RWPE1 (cell line): ENCODE measurements around the gene WDFY1.

Experiments used
- CTCF ChIA-PET: fragments of 350-600 bp; sonication (Branson Sonifier 250); formaldehyde crosslinking; extraction: SDS; loops from one replicate; lab custom pipeline; 2021; lab: Yijun Ruan, JAX
- POLR2A ChIA-PET: fragments of 400-600 bp; formaldehyde crosslinking; extraction: SDS; loops from one replicate; lab custom pipeline; 2020; ENCODE audit warnings: antibody characterized with exemption; ENCODE audit not compliant: low non-redundant PET; lab: Yijun Ruan, JAX
- DNase-seq: peaks from one replicate; pipeline ENCODE4 v3.0.0; 2012; ENCODE audit warnings: low spot score
- H3K27ac ChIP-seq: fragments of 450-650 bp; 2 replicates; pipeline ENCODE4 v1.5.1; 2017
- TF ChIP-seq, protein P1 (sequence below): fragments of 450-650 bp; conservative IDR thresholded peaks from 2 replicates; pipeline ENCODE4 v1.5.1; 2017; ENCODE audit warnings: low read depth, mild to moderate bottlenecking

The WDFY1 gene

DNA sequence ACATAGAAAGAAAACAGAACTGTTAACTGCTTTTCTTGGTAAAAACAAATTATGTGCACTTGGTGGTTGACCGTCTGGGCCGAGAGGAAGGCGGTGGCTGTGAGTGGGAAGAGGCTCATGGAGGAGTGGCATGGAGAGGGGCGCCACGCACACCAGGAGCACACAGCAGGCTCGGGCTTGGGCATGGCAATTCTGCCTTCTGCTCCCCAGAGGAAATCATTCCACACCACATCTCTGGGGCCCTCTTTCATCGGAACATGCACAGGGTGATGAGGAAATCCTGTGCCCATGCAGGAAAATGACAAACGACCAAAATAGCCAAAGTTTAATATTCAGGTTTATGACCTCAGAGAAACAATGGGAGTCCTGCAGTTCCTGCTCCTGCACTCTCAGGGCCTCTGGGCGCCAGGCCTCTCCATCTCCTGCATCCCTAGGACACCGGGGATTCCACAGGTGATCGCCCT, 26.4 kb downstream of the WDFY1 start:
- TF ChIP-seq, protein P1, sequence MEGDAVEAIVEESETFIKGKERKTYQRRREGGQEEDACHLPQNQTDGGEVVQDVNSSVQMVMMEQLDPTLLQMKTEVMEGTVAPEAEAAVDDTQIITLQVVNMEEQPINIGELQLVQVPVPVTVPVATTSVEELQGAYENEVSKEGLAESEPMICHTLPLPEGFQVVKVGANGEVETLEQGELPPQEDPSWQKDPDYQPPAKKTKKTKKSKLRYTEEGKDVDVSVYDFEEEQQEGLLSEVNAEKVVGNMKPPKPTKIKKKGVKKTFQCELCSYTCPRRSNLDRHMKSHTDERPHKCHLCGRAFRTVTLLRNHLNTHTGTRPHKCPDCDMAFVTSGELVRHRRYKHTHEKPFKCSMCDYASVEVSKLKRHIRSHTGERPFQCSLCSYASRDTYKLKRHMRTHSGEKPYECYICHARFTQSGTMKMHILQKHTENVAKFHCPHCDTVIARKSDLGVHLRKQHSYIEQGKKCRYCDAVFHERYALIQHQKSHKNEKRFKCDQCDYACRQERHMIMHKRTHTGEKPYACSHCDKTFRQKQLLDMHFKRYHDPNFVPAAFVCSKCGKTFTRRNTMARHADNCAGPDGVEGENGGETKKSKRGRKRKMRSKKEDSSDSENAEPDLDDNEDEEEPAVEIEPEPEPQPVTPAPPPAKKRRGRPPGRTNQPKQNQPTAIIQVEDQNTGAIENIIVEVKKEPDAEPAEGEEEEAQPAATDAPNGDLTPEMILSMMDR: no peak
- DNase-seq: no peak
- ChIA-PET CTCF (no interaction called here), POLR2A (no interaction called here)
- no peak overlapping the region for H3K27ac ChIP-seq

DNA sequence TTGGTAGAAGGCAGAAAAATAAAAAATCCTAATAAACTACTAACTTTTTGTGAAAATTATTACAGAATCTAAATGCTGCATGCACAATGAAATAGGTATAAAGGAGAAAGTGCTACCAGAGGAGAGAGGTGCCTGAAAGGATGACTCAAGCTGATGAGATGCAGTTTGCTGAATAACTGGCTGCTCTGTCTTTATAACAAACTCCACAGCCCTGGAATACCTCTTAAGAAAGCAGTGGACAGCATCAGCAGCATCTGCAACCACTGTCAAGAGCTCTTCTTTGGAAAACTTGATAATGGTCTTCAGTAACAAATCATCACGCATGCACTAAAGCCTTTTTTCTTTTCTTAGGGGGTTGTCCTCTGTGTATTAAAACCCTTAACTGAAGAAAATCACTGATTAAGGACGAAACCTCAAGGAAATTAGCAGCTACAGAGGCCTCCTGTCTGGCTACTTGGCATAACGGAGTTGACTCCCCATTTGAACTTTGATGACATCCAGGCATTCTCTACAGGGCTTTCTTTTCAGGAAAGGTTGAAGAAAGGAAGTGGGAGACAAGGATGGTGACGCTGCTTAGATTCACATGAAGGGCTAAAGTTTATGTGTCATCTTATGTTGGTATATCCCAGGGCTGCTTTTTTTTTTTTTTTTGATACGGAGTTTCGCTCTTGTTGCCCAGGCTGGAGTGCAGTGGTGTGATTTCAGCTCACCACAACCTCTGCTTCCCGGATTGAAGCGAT, 28.8 kb downstream of the WDFY1 start:
- H3K27ac ChIP-seq: no peak overlapping the region
- TF ChIP-seq, protein P1: no peak
- CTCF ChIA-PET: no interaction called here
- DNase-seq: no peak
- POLR2A ChIA-PET: no interaction called here

DNA sequence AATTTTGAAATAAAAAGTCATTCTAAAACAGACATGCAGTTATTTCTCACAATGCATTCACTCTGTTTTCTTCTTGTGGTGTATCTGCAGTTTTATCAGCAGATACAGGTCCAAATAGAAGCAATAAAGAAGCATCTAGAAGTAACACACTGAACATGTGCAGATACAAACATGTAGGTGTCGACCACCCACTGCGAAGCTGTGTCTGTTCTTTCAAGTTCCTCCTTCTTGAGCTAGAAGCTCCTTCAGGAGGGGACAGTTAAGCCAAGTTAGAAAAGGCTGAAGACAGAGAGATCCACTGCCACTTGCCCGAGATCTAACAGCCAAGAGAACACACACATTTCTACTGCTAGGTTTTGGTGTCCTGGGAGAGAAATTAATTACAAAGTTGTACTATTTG, 30.1 kb downstream of the WDFY1 start:
- CTCF ChIA-PET: interaction anchor here (0.5 to 0.9 kb wide), 3 partner anchors 8 to 392 kb away, joined by 3 to 4 read pairs (median 3); no protein-coding TSS in a partner anchor
- TF ChIP-seq, protein P1: no peak
- DNase-seq: no peak
- H3K27ac ChIP-seq: no peak overlapping the region
- POLR2A ChIA-PET: no interaction called here

DNA sequence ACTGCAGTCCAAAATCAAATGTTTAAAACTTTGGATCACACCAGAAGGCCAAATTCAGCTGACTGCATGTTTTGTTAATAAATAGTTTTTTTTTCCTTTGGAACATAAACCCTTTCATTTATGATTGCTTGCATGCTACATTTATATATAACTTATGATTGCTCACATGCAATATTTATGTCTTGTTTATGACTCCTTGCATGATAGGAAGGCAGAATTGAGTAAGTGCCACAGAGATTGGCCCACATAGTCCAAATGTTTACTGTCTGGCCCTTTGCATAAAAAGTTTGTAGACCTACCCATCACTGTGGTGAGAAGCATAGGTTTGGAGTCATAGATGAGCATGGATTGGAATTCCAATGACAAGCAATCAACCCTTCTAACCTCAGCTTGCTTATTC, 30.8 kb downstream of the WDFY1 start:
- H3K27ac ChIP-seq: no peak overlapping the region
- DNase-seq: no peak
- ChIA-PET CTCF (interaction anchor here (0.7 to 0.9 kb wide), 4 partner anchors 8 to 418 kb away, joined by 3 to 4 read pairs (median 4); no protein-coding TSS in a partner anchor), POLR2A (no interaction called here)
- TF ChIP-seq, protein P1: no peak

DNA sequence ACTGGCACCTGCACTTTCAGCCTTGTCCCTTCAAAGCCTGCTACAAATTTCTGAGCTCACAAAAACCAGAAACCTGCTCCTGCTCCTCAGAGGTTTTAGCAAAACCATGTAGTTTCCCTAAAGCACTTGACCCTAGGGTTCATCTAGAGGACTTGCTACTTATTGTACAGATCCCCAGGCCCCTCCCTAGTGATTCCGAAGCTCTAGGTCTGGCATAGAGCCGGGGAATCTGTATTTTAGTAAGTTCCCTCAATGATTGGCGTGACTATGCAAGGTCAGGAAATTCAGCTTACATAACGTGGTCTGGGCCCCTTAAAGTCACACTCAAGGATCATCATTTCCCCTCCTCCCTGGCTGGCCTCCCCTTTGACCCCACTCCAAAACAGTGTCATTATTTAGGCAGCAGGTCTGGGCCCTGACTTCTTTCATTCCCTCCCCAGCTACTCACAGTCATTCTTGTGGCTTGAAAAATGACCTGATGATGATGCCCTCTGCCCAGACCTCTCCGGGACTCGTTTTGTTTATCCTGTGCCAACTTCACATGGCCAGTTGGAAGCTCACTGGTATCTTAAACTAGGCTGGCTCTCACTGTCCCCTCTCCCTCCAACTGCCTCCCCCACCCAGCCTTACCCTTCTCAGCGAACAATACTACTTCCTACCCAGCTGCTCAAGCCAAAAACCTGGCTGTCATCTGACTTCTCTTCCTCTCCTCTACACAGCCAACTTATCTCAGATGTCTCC, 36.0 kb downstream of the WDFY1 start:
- no peak for DNase-seq
- TF ChIP-seq, protein P1: no peak
- ChIA-PET POLR2A (no interaction called here), CTCF (interaction anchor here (0.7 kb wide), 1 partner anchor 44 kb away, joined by 3 read pairs; no protein-coding TSS in a partner anchor)
- H3K27ac ChIP-seq: no peak overlapping the region

DNA sequence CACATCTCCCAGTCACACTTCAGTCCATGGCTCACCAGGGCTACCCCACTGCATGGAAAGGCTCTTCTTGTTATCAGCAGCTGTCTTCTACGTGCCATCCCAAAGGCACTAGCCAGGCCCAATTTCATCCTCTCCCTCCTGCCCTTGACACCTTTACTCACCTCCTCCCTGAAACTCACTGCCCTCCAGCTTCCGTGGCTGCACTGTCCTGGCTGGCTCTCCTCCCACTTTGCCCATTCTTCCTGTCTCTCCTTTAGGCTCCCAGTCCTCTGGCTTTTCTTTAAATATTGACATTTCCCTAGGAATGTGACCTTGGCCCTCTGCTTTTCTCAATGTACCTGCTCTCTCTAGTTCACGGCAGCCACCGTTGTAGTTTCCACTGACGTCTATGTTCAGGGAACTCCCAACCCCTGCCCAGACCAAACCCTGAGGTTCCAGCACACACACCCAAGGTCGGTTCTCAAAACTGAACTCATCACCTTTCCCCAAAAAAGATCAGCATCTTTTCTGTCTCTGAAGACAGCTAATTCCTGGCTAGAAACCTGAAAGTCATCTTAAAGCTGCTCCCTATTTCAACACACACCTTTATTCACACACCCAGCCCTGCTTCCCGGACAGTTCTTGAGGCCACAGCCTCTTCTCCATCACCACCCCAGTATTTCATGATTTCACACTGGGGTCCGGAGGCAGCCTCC, 36.7 kb downstream of the WDFY1 start:
- TF ChIP-seq, protein P1: no peak
- H3K27ac ChIP-seq: no peak overlapping the region; the same call in 1 of the 2 replicates
- CTCF ChIA-PET: interaction anchor here (0.6 kb wide), 1 partner anchor 452 kb away, joined by 3 read pairs; no protein-coding TSS in a partner anchor
- POLR2A ChIA-PET: no interaction called here
- DNase-seq: no peak
